ENCODE measurements around the gene LAMA5.

The LAMA5 gene

DNA sequence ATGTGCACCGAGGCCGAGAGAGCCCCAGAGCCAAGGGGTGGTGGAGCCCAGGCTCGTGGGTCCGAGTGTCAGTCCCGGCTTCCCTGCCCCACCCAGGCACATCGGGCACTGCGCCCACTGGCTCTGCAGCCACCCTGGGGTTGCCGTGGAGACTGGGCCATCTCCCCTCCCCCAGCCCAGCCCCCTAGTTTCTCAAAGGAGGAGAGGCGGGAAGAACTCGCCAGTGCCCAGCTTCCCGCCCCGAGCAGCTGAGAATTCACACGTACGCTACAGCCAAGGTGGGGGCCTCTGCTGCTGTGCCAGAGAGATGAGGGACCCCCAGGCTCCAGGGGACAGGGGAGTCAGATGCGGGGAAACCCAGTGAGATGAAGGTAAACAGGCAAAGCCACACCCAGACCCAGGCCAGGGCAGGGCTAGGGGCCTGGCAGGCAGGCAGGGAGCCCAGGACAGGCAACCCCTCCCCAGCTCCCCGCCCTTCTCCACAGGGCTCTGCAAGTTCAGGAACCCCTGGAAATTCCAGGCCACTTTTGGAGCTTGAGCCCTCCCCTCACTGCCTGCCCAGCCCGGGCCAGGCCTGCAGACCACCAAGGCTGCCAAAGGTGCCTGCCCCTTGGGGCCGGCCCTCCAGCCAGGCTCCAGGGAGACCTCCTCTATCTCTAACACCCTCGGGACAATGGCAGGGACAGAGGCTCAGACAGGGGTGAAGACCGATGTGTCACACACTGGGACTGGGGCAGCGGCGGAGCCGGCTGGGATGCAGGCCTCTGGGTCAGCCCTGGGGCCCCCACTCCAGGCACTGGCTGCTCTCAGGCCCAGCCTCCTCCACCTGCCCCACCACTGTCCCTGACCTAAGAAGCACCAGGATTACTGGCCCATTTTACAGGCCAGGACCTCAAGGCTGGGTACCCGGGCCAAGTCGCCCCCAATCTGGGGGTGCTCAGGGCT is 6.0 kb downstream of the LAMA5 start:
- no peak for DNase-seq (ENCODE audit: low read depth in 2 of 2)

DNA sequence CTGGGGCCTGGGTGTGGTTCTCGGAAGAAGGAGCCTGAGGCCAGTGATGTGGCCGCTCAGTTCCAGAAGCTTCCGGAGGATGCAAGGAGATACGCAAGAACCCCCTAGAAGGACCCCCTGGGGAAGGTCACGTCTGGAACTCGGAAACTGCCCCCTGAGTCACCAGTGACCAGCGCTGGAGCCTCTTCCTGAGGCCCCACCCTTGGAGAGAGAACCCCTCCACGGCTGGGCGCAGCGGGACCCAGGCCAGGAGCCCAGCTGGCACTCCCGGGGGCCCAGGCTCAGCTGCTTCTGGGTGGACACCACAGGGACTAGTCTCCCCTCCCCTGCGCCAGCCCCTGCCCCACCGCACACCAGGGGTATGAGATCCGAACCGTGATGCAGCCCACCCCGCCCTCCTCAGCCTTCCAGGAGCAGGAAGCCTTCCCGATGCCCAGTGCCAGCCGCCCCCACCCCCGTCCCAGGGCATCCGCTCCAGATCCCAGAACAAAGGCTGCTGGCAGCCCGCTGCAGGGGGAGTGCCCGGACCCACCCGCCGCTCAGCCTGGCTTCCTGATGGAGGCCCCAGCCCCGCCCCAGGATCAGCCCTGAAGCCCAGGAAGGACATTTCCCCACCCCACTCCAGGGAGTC is 7.5 kb downstream of the LAMA5 start:
- no peak for DNase-seq (ENCODE audit: low read depth in 2 of 2)

DNA sequence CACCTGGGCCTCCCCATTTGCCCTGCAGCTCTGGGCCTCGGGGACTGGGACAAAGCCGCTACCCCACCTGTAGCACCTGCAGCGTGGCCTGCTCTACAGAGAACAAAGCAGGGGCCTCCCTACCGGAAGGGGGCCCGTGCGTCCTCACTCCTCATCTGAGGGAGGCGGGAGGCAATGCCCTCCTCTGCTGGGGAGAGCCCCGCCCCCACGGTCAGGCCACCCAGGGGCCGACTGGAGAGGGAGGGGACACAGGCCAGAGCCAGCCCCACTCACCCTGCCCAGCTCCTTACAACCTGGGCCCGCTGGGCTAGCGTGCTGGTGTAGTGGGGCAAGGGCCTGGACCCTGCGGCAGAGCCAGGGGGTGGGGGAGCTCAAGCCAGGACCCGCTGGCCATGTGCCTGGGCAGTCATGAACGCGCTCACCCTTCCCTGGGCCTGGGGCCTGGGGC is 8.0 kb downstream of the LAMA5 start:
- DNase-seq (ENCODE audit: low read depth in 2 of 2), result no peak

DNA sequence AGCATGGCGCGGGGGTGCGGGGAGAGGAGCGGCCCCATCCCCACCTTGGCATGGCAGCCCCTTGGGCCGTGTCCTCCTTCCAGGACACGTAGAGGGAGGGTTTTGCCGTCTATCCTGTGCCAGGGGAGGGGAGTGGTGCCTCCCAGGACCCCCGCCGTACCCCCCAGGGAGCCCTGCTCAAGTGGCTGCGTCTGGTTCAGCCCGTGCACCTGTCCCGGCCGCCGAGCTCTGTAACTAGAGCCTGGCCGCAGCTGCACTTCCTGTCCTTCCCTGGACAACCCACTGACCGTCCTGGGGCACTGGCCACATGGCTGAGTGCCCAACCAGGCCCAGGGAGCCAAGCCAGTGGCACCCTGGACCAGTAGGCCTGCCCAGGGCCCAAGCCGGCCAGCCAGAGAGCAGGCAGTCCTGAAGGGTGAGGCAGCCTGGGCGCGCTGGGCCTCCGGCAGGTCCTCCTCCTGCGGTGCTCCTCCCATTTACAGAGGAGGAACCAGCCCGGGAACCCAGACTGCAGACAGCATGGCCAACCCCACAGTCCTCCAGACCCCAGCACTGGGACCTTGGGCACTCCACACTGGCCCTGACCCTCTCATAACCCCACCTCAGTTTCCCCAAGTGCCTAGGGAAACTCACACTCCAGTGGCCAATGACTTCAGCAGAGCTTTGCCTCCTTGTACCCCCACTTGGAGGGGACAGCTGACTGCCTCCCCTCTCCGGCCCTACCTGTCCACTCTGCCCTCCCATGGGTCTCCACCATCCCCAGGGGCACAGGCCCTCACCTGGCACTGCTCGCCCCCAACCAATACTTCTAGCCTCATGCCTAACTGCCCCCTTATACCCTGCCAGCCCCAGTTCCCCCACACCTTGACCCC is 8.7 kb downstream of the LAMA5 start:
- DNase-seq (ENCODE audit: low read depth in 2 of 2), result no peak

DNA sequence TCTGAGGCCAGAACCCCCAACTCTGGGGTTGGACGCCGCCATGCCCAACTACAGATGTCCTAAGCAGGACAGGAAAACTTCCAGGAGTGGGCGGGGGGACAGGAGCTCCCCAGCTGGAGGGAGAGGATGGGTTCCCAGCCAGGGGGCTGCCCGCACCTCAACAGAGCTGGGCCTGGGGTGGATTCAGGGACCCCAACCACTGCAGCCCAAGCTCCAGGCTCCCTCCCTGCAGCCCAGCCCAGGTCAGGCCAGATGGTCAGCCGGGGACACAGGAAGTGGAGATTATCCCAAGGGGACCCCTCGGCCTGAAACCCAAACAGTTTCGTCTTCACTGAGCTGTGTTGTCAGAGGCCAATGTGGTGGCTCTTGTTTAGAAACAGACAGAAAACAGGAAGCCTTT is 9.4 kb downstream of the LAMA5 start:
- DNase-seq (ENCODE audit: low read depth in 2 of 2), result no peak

DNA sequence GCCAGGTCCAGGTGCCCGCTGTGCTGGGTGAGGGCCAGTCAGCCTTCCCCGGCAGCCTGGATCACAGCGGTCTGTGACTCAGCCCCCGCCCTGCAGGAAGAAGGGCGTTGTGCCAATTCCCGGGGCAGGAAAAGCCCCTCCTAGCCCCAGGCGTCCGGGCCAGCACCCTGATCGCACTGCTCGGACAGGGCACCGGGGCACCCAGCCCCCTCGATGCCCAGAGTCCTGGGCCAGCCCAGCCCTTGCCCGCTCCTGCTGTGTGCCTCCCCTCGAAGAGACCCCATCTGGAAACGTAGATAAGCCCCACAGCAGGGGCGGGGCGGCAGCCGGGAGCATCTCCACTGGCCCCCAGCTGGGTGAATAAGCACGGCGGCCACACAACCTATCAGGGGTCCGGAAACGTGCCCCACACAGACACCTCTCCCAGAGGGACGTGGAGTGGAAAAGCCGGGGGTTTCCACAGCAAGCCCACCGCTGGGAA is 9.9 kb downstream of the LAMA5 start:
- no peak for DNase-seq (ENCODE audit: low read depth in 2 of 2)

DNA sequence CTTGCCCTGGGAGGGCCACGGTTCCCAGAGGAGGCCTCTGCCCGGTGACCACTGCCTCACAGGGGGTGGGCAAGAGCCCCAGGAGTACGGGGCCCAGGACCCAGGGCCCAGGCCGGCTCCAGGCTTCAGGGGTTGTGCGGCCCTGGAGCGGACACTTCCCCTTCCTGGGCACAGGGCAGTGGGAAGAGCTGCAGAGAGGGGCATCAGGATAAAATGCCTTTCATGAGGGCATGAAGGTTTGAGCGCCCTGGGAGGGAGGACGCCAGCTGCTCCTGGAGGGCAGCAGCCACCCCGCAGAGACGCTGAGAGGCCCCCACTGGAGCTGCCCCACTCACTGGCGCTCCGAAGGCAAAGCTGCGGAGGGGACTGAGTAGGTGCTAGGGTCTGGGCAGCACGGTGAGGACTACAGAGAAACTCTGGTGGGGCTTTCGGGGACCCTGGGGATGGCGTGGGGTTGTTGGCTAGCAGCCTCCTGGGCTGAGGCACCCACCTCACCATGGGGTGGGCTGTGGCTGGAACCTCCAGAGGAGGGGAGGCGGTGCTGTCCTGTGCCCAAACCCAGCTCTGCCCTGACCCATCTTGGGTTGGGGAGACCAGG is 10.4 kb downstream of the LAMA5 start:
- DNase-seq (ENCODE audit: low read depth in 2 of 2), result no peak

DNA sequence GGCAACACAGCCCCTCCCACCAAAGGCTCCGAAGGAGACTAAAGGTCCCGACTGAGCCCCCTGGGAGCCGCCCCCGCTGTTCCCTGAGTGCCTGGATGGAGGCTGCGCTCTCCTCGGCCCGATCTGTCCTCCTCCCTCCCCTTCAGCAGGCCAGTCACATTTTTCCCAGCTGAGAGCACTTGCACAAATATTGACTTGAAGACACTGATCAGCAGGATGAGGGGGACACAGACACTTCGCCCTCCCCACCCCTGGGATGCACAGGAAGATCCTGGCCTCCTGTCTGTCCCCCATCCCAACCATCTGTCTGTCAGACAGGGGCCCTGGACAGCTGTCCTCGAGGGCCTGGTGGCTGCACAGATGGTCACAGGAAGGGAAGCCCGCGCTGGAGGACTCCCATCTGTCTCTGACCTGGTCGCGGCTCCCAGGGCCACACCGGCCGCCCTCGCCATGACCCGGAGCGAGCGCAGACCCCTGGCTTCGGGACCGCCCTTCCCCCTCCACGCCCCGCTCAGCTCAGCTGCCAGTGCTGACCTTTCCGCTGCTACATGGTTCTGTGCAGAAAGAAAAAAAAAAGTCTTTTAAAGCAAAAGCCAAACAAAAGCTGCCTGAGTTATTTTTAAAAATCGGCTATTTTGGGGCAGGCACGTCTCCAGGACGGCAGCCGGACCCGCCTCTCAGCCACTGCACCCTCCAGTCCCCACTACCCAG is 11.1 kb downstream of the LAMA5 start:
- no peak for DNase-seq (ENCODE audit: low read depth in 2 of 2)

DNA sequence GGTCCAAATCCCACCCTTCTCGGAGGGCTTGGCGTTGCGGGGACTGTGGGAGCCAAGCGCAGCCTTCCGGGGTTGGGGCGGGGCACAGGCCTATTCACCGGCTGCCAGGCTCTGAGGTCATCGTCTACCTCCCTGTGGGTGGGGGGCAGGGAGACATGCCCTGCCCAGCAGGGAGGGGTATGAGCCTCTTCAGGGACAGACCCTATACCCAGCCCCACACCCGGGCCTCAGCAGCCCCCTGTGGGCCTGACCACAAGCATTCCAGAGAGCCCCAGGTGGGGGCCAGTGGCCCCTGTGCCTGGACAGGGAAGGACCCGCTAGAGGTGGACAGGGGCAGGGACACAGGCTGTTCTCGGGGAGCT is 11.6 kb downstream of the LAMA5 start:
- DNase-seq (ENCODE audit: low read depth in 2 of 2), result no peak

DNA sequence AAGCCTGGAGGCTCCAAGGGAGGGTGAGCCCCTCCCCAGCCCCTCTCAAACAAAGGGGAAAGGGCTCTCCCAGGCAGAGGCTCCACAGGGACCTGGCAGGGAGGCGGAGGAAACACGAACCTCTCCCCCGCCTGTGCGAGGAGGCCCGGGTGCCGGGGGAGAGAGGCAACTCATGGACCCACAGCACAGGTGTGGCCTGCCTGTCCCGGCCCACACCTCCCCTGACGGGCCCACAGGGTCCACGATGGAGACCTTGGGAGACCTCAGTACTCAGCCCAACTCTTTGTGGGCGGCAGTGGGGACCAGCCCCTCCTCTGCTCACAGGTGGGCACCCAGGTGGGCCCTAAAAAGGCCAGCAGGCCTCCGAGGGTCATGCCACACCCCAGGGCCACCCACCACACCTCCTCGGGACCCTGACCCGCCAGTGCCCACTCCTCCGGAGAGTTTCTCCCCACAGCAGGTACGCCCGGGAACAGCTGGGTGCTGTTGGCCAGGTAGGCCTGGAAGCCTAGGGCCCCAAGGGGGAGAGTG is 12.2 kb downstream of the LAMA5 start:
- DNase-seq (ENCODE audit: low read depth in 2 of 2), result no peak

DNA sequence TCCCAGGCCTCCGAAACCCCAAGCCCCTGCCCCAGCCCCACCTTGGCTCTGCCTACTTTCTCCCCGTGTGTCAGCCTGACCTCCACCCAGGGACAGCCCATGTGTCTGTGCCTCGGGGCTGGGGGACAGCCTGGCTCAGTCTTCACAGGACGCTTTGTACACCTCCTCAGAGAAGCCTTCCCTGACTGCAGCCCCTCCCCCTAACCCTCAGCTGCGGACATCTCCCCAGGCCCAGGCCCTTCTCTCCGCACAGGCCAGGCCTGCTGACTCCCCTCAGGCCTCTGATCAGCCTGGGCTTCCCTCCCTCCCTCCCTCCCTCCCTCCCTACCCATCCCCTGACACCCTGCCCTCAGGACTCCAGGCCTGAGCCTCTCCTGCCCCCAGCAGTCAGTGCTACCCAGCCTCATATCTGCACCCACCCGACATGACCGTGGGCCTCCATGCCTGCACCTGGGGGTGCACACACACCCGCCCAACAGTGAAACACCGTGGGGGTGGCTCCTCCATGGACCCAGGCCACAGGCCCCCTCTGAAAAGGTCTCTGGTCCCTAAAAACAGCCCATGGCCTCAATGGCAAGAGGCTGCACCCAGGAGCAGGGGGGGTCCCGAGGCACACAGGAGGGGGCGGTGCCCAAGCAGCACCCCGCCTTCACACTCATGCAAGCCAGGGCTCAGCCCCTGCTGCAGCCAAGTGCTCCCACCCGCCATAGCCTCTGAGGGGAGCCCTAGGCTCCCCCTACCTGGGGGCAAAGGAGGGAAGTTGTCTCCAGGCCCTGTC is 12.9 kb downstream of the LAMA5 start:
- DNase-seq (ENCODE audit: low read depth in 2 of 2), result no peak

DNA sequence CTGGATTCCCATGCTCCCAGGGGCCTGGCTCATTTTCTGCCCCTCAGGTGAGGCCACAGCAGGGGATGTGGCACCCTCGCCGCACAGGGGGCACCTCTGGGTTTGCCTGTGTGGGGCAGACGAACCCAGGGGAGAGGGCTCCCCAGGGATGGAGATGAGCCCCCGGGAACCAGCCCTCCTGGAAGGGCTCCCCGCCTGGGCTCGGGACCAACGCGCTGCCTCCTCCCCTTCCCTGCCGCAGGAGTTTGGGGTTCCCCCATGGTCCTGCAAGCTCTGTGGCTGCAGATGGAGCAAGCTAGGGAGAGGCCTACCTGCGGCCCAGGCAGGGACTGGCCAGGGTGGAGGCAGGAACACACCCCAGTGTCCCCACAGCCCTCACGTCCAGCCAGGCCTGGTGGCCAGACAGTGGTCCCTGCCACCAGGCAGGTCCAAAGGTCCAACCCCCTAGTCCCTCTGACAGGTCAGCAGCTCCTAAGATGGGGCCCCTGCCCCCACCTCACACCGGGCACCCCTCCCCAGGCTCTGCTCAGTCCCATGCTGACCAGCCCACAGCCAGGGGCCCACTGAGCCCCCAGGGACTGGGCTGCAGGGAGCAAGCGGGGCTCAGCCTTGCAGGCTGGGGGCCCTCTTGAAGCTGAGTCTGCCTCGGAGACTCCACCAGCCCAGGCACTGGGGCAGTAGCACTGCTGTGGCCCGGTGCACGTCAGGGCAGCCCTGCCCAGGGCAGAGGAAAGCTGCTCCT is 13.7 kb downstream of the LAMA5 start:
- DNase-seq (ENCODE audit: low read depth in 2 of 2), result no peak

DNA sequence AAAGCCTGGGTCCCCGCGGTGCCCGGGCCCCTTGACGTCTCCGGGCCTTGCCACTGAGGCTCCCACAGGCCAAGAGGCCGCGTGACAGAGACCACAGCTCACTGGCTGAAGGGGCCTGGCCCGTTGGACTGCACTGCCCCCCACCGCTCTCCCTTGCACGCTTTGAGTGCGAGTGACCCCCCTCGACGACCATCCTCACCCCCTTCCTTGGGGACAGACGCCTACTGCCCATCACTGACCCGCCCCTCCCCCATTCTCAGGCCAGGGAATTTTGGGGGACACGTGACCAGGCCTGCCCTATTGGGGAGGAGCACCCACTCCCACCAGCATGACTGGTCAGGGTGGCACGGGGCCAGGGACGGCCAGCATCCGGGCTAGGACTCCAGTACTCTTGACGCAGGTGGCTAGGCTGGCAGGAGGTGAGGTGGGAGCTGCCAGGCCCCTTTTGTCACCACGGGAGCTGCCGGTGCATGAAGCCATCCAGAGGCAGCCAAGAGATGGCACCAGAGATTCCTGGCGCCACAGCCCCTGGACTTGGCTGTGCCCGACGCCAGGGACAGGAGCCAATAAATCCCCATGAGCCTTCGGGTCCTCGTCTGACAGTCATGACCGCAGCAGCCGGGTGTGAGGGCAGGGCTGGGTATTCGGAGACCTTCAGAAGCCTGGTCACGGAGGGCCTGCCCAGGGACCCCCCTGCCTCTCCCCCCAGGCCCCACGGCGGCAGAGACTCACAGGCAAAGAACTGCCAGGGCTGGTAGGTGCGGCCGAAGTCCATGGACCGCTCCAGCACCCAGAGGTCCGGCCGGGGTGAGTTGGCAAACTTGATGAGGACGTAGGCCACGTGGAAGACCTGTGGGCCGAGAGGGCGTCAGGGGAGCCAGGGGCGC is 14.5 kb downstream of the LAMA5 start:
- no peak for DNase-seq (ENCODE audit: low read depth in 2 of 2)

DNA sequence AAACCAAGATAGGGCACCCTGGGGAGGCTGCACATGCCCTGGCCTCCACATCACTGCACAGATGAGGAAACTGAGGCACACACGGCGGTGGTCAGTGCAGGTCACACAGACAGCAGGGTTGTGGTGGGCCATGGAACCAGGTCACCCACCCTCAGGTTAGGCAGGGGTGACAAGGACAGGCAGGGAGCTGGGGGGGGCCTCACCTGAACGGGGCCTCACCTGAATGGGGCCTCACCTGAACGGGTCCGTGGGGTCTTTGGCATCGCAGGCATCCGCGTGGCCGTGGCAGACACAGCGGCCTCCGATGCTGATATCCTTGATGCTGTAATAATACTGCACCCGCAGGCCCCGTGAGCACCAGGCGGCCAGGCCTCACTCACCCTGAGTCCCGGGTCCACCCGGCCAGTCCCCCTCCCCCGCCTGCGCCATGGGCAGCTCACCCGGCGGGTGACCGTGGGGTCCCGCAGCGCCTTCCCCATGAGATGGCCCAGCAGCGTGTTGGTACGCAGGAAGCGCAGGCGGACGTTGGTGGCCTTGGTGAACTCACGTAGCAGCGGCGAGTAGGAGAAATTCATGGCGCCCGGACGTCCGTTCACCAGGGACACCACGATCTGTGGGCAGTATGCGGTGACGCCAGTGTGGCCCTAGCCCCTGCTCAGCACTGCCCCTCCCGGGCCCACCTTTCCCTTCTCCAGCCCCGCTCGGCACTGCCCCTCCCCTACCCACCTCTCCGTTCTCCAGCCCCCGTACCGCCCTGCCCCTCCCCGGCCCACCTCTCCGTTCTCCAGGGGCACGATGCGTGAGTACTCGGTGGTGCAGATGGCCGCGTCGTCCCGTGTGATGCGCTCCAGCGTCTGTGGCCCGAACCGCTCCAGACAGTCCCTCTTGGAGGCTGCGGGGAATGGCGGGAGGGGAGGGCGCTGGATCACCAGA is 15.4 kb downstream of the LAMA5 start:
- DNase-seq (ENCODE audit: low read depth in 2 of 2), result no peak

DNA sequence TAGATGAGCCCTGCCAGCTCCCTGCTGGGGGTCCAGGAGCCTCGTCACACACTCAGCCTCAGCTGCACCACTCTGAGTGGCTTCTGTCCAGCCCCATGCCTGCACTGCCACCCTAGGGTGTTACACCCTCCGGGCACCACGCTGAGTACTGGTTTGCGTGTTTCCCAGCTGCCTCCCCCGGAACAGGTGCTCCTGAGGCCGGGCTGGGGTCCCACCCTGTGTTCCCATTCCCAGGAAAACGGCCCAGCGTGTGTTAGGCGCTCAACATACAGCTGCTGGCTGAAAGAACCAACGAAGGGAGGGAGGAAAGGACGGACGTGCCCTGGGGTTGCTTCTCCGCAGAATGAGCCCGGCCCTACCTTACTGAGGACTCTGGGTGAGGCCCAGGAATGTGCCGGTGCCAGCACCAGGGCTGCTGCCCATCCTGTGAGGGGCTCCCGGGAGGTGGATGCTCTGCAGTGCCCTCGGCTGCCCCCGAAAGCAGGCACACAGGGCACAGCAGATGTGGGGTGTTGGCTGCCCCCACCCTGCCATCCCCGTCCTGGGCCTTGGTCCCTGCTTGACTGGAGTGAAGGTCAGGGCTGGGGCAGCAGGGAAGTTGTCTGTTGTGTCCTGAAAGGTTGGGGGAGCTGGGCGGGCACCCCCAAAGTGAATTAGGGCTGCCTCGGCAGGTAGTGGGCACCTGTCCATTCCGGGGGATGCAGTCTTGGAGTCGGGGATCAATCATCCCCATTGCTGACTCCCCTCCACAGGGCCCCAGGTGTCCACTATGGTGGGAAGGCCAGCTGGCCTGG is 16.3 kb downstream of the LAMA5 start:
- no peak for DNase-seq (ENCODE audit: low read depth in 2 of 2)

DNA sequence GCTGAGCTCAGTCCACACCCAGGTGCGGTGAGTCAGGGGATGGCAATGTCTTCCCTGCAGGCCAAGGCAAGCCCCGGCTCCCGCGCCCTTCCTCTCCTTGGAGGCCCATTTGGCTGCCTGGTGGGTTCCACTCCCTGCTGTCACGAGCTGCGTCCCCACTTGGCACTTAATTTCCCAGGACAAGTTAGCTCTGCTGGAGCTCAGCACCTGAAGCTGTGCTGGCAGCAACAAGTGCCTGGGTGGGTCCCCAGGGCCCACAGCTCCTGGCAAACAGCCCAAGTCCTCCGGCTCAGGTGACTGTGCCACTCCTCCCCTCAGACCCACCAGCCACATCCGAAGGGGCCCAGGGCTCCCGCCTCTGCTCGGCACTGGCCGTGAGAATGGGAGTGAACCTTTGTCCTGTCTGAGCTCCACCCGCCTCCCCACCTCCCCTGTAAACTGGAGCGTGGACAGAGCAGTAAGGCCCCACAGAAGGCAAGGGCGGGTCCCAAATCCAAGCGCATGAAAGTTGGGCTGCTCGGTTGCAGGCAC is 16.9 kb downstream of the LAMA5 start:
- no peak for DNase-seq (ENCODE audit: low read depth in 2 of 2)
